ENCODE data around the gene ISOC2. TPM values are rescaled to one million over a fixed set of nuclear protein-coding genes. Genes with fewer than 3 reads are reported as not detected.
"Not testable (repeated sequence)": the region's sequence is repeated elsewhere in the genome, so short reads cannot be mapped to it uniquely, and the experiment has no call there.

Gene ISOC2
- total RNA-seq, 2 experiments from 2014 or later = 31.9 to 32.1 TPM

DNA sequence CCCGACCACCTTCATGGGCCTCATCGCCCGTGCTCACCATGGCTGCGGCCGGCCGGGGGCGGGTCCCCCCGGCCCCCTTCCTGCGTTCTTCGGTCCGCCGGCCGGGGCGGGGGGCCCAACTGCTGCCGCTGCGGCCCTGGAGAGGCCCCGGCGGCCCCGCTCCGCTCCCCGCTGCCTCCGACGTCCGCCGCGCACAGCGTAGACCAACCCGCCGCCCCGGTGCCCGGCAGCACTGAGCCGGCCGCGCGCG is 54.0 kb downstream of the ISOC2 start, which contains the start of gene UBE2S:
Gene UBE2S (minus strand): TSS at position 239 of the 250 bp plus-strand sequence. CDS start 199 bp downstream, at position 40.
- peak within 1 kb of the TSS; percentile 96 for H3K4me3 Mint-ChIP-seq
- not testable (repeated sequence) for H3K9me3 Mint-ChIP-seq (ENCODE audit: insufficient read depth); H3K27me3 Mint-ChIP-seq (ENCODE audit: low read depth); DNase-seq
- H3K36me3 Mint-ChIP-seq (ENCODE audit: low read depth) = peaks cover 60% of the 10 kb centered on the region
- ATAC-seq = peak; percentile 69
- POLR2A ChIA-PET = interaction anchor here (0.6 to 10.8 kb wide), 29 partner anchors 10 to 323 kb away, joined by 3 to 213 read pairs (median 4); partner anchors contain the start of genes FIZ1, KMT5C, NAT14 and PPP6R1
- CTCF ChIA-PET = interaction anchor here (1.0 to 1.5 kb wide), 3 partner anchors 54 to 115 kb away, joined by 3 to 5 read pairs (median 3); partner anchors contain the start of genes ISOC2 and KMT5C
- H3K4me1 Mint-ChIP-seq (ENCODE audit: low read depth) = peaks cover 43% of the 10 kb centered on the region
- H3K27ac Mint-ChIP-seq = peak within 1 kb of the TSS; percentile 99

DNA sequence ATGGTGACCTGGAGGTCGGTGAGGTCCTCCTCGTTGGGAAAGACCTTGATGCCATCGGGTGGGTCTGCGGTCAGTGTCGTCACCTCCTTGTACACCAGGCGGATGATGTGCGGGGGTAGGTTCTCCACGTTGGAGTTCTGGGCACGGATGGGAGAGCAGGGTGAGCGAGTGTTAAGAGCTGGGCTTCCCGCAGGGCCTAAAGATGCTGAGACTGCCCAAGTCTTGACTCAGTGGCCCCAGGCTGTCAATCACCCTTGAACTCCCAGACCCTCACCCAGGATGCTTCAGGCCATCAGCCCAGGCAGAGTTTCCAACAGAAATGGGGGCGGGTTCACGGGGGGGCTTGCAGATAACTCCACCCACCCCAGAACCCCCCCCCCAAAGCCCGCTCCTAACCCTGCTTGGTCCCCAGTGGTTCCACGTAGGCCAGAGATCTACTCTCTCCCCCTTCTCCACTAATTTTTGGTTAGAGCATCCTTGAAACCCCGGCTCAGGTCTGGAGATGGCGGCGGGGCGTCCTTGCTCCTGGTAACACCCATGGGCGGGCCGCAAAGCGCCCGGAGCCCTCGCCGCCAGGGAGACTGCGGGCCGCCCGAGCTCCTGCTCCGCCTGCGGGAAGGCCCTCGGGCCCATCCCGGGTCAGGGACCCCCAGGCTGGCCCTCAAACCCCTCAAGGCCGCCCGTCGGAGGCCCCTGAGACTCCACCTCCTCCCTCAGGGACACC is 54.5 kb downstream of the ISOC2 start:
- ChIA-PET CTCF (interaction anchor here (1.0 to 2.0 kb wide), 4 partner anchors 55 to 115 kb away, joined by 3 to 5 read pairs (median 4); partner anchors contain the start of genes ISOC2 and KMT5C), POLR2A (interaction anchor here (0.6 to 10.8 kb wide), 28 partner anchors 9 to 1206 kb away, joined by 3 to 213 read pairs (median 4); partner anchors contain the start of genes FIZ1, KMT5C, NAT14 and PPP6R1)
- Mint-ChIP-seq H3K9me3 (ENCODE audit: insufficient read depth) (peaks cover 7% of the 10 kb centered on the region), H3K36me3 (ENCODE audit: low read depth) (peaks cover 65% of the 10 kb centered on the region), H3K4me3 (peak overlapping the region; percentile 96), H3K27ac (peak overlapping the region; percentile 90), H3K27me3 (ENCODE audit: low read depth) (peaks cover 6% of the 10 kb centered on the region), H3K4me1 (ENCODE audit: low read depth) (peaks cover 48% of the 10 kb centered on the region)
- DNase-seq = peak; percentile 47
- ATAC-seq = no peak

DNA sequence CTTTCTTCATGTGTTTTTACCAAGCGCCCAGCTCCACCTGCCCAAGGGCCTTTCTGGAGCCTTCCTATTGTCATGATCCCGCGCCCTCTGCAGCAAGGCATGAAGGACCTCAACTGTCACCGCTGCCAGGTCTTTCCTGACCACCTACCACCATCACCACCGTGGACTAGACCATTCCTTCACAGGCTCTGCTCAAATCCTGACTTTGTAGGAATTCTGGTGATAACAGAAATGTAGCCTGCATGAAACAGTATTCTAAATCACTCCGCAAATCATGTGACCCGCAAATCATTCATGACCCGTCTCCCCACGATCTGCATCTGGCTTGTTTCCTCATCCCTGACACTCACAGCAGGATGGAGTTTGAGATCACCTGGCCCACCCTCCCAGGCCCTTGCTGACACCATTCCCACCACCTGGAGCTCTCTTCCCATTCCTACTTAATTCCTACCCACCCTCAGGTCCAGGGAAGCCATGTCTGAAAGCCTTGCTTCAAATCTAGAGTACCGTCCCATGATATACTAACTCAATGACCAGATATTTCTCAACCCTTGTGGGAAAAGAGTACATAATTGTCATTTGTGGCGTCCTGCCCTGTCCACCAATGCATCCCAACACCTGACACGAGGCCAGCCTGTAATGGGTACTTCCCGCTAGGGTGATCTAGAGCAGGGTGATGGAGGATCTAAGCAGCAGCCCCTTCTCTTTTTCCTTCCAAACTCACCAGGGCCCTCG is 55.2 kb downstream of the ISOC2 start:
- peak overlapping the region; percentile 90 for H3K27ac Mint-ChIP-seq
- H3K4me1 Mint-ChIP-seq (ENCODE audit: low read depth) = peaks cover 51% of the 10 kb centered on the region
- no peak for ATAC-seq
- ChIA-PET CTCF (interaction anchor here (1.4 to 2.0 kb wide), 3 partner anchors 12 to 114 kb away, joined by 3 to 5 read pairs (median 4); no protein-coding TSS in a partner anchor), POLR2A (interaction anchor here (0.7 to 10.8 kb wide), 7 partner anchors 9 to 232 kb away, joined by 3 to 213 read pairs (median 6); partner anchors contain the start of genes RPL28 and TMEM238)
- DNase-seq = no peak
- peaks cover 4% of the 10 kb centered on the region for H3K27me3 Mint-ChIP-seq (ENCODE audit: low read depth)
- peak overlapping the region; percentile 96 for H3K4me3 Mint-ChIP-seq
- H3K36me3 Mint-ChIP-seq (ENCODE audit: low read depth) = peaks cover 69% of the 10 kb centered on the region
- H3K9me3 Mint-ChIP-seq (ENCODE audit: insufficient read depth) = peaks cover 7% of the 10 kb centered on the region

DNA sequence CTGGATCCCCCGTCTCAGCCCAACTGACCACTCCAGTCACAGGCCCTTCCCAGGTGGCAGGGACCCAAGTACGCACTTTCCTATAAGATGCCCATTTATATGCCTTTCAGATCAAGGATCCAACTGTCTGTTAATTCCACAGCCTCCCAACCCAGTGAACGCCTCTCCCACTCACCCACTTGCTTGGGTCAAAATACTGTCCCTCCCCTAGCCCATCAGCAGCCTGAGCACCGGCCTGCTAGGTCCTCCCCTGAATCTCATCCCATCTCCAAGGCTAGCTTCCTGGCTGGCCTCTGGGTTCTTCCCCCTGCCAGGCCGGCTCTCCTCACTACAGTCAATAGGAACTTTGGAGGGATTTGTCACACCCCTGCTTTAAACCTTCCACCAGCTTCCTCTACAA is 55.8 kb downstream of the ISOC2 start:
- no peak for DNase-seq
- peaks cover 75% of the 10 kb centered on the region for H3K36me3 Mint-ChIP-seq (ENCODE audit: low read depth)
- POLR2A ChIA-PET = interaction anchor here (0.7 to 10.8 kb wide), 4 partner anchors 8 to 232 kb away, joined by 3 to 213 read pairs (median 12); partner anchors contain the start of genes RPL28 and TMEM238
- H3K27me3 Mint-ChIP-seq (ENCODE audit: low read depth) = no peaks in the 10 kb centered on the region
- ATAC-seq = no peak
- CTCF ChIA-PET = interaction anchor here (1.4 to 2.0 kb wide), 2 partner anchors 13 to 99 kb away, joined by 3 to 4 read pairs; no protein-coding TSS in a partner anchor
- peak overlapping the region; percentile 96 for H3K4me3 Mint-ChIP-seq
- peaks cover 7% of the 10 kb centered on the region for H3K9me3 Mint-ChIP-seq (ENCODE audit: insufficient read depth)
- peak overlapping the region; percentile 90 for H3K27ac Mint-ChIP-seq
- H3K4me1 Mint-ChIP-seq (ENCODE audit: low read depth) = peaks cover 51% of the 10 kb centered on the region

Other genes starting within 250 kb of the ISOC2 start
- 10 to 100 TPM; 11.0 to 13.8 TPM for gene TMEM86B, start 232.9 kb downstream of the ISOC2 start, total RNA-seq
- gene PPP6R1, start 202.6 kb downstream of the ISOC2 start, total RNA-seq = 100 to 1,000 TPM; 256 to 265 TPM
- gene HSPBP1, start 181.5 kb downstream of the ISOC2 start, total RNA-seq = 10 to 100 TPM; 31.1 to 32.7 TPM
- 1 to 10 TPM; 7.3 to 7.5 TPM for gene BRSK1, start 177.6 kb downstream of the ISOC2 start, total RNA-seq
- gene TMEM150B, start 136.3 kb downstream of the ISOC2 start, total RNA-seq = under 1 TPM in 1 of 2 experiments, not detected in 1; 0.26 TPM
- 10 to 100 TPM; 21.9 to 26.7 TPM for gene KMT5C, start 121.8 kb downstream of the ISOC2 start, total RNA-seq
- under 1 TPM in 1 of 2 experiments, not detected in 1; 0.34 TPM for gene COX6B2, start 106.9 kb downstream of the ISOC2 start, total RNA-seq
- not detected for gene GARIN5B, start 98.4 kb downstream of the ISOC2 start, total RNA-seq
- gene IL11, start 91.2 kb downstream of the ISOC2 start, total RNA-seq = under 1 TPM; 0.26 to 0.34 TPM
- gene TMEM190, start 84.8 kb downstream of the ISOC2 start, total RNA-seq = not detected
- 10 to 100 TPM; 23.6 to 26.7 TPM for gene TMEM238, start 77.3 kb downstream of the ISOC2 start, total RNA-seq
- 1,000 to 10,000 TPM; 2,948 to 3,082 TPM for gene RPL28, start 75.7 kb downstream of the ISOC2 start, total RNA-seq
- 100 to 1,000 TPM; 333 to 353 TPM for gene UBE2S, start 53.9 kb downstream of the ISOC2 start, total RNA-seq
- not detected for gene SHISA7, start 18.3 kb downstream of the ISOC2 start, total RNA-seq
- gene C19orf85, start 3.1 kb upstream of the ISOC2 start, total RNA-seq = not detected
- gene ZNF628, start 15.0 kb upstream of the ISOC2 start, total RNA-seq = 10 to 100 TPM; 10.2 to 11.6 TPM
- 10 to 100 TPM; 16.2 to 16.4 TPM for gene NAT14, start 23.5 kb upstream of the ISOC2 start, total RNA-seq
- gene SSC5D, start 26.8 kb upstream of the ISOC2 start, total RNA-seq = under 1 TPM; 0.50 to 0.55 TPM
- gene SBK2, start 75.5 kb upstream of the ISOC2 start, total RNA-seq = not detected
- not detected for gene SBK3, start 83.9 kb upstream of the ISOC2 start, total RNA-seq
- gene ZNF579, start 119.2 kb upstream of the ISOC2 start, total RNA-seq = 1 to 10 TPM; 5.6 to 6.2 TPM
- gene FIZ1, start 137.9 kb upstream of the ISOC2 start, total RNA-seq = 10 to 100 TPM; 13.6 to 13.7 TPM
- gene ZNF524, start 138.6 kb upstream of the ISOC2 start, total RNA-seq = 10 to 100 TPM; 21.9 to 25.2 TPM
- gene ZNF865, start 144.0 kb upstream of the ISOC2 start, total RNA-seq = 10 to 100 TPM; 14.8 to 15.8 TPM
- 1 to 10 TPM; 5.2 to 5.3 TPM for gene ZNF784, start 162.9 kb upstream of the ISOC2 start, total RNA-seq
- 10 to 100 TPM; 30.2 to 32.1 TPM for gene ZNF580, start 179.4 kb upstream of the ISOC2 start, total RNA-seq
- 10 to 100 TPM; 22.7 to 24.4 TPM for gene ZNF581, start 182.0 kb upstream of the ISOC2 start, total RNA-seq
- gene CCDC106, start 186.6 kb upstream of the ISOC2 start, total RNA-seq = 1 to 10 TPM; 8.7 to 9.4 TPM
- 100 to 1,000 TPM; 296 to 321 TPM for gene U2AF2, start 193.4 kb upstream of the ISOC2 start, total RNA-seq
- gene EPN1, start 213.6 kb upstream of the ISOC2 start, total RNA-seq = 10 to 100 TPM; 63.6 to 67.0 TPM

All from activated CD8-positive, alpha-beta T cell treated with anti-CD3 and anti-CD28 coated beads, Interleukin-2, amount 10 ng/mL, durations not matched to agents 7 days and 5 days (primary cell).